ENCODE measurements around the gene RGL2.
"Not testable (repeated sequence)": the region's sequence is repeated elsewhere in the genome, so short reads cannot be mapped to it uniquely, and the experiment has no call there.

Gene RGL2

DNA sequence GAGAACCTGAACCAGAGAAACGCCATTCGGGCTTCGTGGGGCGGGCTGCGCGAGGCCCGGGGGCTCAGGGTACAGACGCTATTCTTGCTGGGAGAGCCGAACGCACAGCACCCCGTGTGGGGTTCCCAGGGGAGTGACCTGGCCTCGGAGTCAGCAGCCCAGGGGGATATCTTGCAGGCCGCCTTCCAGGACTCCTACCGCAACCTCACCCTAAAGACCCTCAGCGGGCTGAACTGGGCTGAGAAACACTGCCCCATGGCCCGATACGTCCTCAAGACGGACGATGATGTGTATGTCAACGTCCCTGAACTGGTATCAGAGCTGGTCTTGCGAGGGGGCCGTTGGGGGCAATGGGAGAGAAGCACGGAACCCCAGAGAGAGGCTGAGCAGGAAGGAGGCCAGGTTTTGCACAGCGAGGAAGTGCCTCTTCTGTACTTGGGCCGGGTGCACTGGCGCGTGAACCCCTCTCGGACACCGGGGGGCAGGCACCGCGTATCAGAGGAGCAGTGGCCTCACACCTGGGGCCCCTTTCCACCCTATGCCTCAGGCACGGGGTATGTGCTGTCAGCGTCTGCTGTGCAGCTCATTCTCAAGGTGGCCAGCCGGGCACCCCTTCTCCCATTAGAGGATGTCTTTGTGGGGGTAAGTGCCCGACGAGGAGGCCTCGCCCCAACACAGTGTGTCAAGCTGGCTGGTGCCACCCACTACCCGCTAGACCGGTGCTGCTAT, 20.9 kb downstream of the RGL2 start:
- TF ChIP-seq, protein P1, sequence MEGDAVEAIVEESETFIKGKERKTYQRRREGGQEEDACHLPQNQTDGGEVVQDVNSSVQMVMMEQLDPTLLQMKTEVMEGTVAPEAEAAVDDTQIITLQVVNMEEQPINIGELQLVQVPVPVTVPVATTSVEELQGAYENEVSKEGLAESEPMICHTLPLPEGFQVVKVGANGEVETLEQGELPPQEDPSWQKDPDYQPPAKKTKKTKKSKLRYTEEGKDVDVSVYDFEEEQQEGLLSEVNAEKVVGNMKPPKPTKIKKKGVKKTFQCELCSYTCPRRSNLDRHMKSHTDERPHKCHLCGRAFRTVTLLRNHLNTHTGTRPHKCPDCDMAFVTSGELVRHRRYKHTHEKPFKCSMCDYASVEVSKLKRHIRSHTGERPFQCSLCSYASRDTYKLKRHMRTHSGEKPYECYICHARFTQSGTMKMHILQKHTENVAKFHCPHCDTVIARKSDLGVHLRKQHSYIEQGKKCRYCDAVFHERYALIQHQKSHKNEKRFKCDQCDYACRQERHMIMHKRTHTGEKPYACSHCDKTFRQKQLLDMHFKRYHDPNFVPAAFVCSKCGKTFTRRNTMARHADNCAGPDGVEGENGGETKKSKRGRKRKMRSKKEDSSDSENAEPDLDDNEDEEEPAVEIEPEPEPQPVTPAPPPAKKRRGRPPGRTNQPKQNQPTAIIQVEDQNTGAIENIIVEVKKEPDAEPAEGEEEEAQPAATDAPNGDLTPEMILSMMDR (IDR thresholded peaks at IDR 0.05; ENCODE audit: control insufficient read depth, extremely low read depth, insufficient read depth) = no peak
- no peak for DNase-seq (ENCODE audit: low read depth)
- H3K4me3 ChIP-seq (ENCODE audit: low read depth, low read length) = peak overlapping the region; percentile 50

DNA sequence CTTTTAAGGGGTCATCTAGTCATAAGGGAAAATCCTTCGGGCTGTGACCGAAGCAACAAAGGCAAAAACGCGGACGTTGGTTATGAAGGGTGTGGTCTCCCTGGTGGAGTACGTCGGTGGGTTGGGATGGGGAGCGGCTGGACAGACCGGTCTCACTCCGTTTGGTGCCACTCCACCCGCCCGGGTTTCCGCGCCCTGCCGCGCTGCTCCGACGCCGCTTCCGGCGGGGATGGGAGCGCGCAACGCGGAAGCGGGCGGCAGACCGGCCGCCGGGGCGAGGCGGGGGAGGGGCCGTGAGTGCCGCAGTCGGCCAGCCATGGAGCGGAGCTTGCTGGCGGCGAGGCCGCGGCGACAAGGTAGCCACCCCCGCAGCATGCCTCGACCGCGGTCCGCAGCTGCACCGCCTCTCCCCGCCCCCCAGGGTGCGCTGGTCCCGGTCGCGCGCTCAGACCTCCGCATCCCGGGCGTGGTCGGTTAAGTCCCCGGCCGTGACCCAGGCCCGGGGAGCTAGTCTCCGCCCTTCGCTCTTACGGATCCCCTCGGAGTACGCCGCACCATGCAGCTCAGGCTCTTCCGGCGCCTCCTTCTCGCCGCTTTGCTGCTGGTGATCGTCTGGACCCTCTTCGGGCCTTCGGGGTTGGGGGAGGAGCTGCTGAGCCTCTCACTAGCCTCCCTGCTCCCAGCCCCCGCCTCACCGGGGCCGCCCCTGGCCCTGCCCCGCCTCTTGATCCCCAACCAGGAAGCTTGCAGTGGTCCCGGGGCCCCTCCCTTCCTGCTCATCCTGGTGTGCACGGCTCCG, 21.7 kb downstream of the RGL2 start, which contains the start of gene B3GALT4:
TSS of gene B3GALT4 (plus strand) at position 260 of the 799 bp plus-strand sequence. CDS start at position 557, 297 bp downstream.
- H3K4me3 ChIP-seq (ENCODE audit: low read depth, low read length) = peak within 1 kb of the TSS; percentile 50
- no peak for DNase-seq (ENCODE audit: low read depth)
- TF ChIP-seq, protein P1 (IDR thresholded peaks at IDR 0.05; ENCODE audit: control insufficient read depth, extremely low read depth, insufficient read depth) = peak; percentile 24; the same call in 1 of the 2 replicates

DNA sequence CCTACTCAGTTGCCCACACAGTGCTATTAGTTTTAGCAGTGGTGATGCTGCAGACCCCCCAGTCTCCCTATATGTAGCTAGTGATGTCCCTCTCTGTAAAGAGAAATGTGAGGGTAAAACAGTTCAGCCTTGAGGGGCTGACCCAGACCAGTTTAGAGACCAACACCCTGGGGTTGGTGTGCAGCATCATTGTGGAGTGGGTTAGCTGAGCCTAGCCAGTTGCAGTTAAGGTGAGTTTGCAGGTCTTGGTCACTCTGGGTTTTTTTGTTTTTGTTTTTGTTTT, 22.2 kb downstream of the RGL2 start:
- no peak for DNase-seq (ENCODE audit: low read depth)
- peak overlapping the region; percentile 50 for H3K4me3 ChIP-seq (ENCODE audit: low read depth, low read length)
- TF ChIP-seq, protein P1 (IDR thresholded peaks at IDR 0.05; ENCODE audit: control insufficient read depth, extremely low read depth, insufficient read depth) = no peak

DNA sequence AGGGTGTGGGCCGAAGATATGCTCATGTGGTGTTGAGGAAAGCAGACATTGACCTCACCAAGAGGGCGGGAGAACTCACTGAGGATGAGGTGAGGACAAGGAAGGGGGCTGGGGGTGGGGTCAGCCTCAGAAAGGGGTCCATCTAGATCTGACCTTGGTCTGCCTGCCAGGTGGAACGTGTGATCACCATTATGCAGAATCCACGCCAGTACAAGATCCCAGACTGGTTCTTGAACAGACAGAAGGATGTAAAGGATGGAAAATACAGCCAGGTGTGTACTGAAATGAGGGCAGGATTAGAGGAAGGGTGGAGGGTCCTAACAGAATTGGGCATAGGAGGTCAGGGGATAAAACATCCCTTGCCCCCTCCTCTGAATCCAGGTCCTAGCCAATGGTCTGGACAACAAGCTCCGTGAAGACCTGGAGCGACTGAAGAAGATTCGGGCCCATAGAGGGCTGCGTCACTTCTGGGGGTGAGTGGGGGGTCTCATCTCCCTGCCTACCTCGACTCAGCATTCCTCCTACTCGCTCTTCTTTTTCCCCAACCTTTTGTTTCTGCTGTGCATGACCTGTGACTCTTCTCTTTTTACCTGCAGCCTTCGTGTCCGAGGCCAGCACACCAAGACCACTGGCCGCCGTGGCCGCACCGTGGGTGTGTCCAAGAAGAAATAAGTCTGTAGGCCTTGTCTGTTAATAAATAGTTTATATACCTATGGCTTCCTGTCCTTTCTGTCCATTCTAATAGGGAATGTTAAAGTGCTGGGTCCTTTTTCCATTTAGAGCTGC, 22.8 kb downstream of the RGL2 start:
- DNase-seq (ENCODE audit: low read depth) = not testable (repeated sequence)
- H3K4me3 ChIP-seq (ENCODE audit: low read depth, low read length) = peak overlapping the region; percentile 50

DNA sequence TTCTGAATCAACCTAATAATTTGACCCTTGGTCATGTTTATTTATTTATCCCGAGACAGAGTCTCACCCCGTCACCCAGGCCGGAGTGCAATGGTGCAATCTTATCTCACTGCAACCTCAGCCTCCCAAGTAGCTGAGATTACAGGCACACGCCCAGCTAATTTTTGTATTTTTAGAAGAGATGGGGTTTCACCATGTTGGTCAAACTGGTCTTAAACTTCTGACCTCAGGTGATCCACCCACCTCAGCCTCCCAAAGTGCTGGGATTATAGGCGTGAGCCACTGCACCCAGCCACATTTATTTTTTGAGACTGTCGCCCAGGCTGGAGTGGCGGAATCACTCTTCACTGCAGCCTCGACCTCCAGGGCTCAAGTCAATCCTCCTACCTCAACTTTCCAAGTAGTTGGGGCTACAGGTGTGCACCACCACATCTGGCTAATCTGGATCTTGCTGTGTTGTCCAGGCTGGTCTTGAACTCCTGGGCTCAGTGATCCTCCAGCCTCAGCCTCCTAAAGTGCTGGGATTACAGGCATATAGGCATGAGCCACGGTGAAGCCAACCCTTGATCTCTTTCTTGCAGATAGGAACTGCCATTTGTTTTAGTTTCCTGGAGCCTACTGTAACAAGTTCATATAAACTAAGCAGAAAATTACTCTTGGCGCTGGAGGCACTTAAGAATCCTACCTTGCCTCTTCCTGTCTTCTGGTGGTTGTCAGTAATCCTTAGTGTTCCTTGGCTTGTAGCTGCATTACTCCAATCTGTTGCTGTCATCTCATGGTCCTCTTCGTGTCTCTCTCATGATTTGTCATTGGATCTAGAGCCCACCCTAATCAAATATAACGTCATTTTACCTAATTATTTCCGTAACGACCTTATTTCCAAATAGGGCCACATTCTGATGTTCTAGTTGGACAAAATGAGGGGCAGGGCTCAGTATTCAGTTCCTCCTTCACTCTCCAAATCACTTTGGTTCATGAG, 24.5 kb downstream of the RGL2 start:
- peak overlapping the region; percentile 89 for H3K4me3 ChIP-seq (ENCODE audit: low read depth, low read length)
- TF ChIP-seq, protein P1 (IDR thresholded peaks at IDR 0.05; ENCODE audit: control insufficient read depth, extremely low read depth, insufficient read depth) = no peak
- DNase-seq (ENCODE audit: low read depth) = no peak

DNA sequence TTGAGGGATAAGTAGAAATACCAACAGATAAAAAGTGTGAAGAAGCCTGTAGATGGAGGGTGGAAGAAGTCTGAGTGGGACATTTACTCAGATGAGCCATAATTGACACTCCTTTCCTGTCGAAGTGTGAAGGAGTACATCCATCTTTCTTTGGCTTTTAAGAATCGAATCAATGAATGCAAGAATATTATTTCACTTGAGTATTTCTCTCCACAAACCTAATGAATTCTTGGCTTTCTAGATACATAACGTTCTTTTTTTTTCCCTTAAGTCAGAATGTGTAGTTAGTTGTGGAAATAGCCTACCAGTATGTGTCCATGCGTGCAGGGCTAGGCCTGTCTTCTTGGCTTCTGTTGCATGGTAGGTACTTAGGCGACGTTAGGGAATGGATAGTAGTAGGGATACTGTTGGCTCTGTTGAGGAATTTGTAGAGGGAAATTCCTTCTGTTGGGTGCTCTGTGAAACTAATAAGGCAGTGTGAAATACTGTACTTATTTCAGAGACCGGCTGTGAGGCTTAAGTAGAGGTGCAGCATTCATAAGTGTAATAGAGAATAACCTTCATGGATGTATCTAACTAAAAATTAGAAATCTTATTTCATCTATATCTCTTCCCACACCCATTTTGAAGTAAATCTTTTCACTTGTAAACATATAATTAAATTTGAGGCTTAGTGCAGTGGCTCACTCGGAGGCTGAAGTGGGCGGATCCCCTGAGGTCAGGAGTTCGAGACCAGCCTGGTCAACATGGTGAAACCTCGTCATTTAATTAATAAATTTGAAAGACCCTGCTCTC, 25.4 kb downstream of the RGL2 start:
- peak overlapping the region; percentile 89 for H3K4me3 ChIP-seq (ENCODE audit: low read depth, low read length)
- DNase-seq (ENCODE audit: low read depth) = no peak
- TF ChIP-seq, protein P1 (IDR thresholded peaks at IDR 0.05; ENCODE audit: control insufficient read depth, extremely low read depth, insufficient read depth) = no peak

All from LNCaP clone FGC (cell line).